ENCODE data around the gene MORN1. TPM values are rescaled to one million over a fixed set of nuclear protein-coding genes. Genes with fewer than 3 reads are reported as not detected.

Gene MORN1
- total and polyA plus RNA-seq, 9 of the 15 experiments (the other 6 are each of a cell fraction or from before 2014, with no cell fraction given): 0.24 to 9.3 (median 4.2) TPM

DNA sequence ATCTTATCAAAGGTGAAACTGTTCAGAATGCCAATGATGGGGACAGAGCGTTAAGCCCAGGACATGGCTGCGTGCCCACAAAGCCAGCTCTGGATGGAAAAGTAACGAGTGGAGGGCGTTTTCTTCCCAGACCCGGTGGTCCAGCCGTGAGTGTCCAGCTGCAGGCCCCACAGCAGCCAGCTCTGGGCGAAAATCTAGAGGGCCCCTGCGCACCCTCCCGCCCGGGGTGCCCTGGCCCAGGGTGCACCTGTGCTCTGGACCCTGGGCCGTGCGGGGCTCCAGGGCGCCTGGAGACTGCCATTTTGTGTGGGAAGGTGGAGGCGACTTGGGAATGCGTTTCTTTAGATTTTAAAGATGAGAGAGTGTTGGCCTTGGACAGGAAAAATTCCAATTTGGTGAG is 104.4 kb downstream of the MORN1 start:
- ChIA-PET CTCF (ENCODE audit: low intra/inter-chr PET ratio) (no interaction called here), POLR2A (interaction anchor here (1.1 kb wide), 1 partner anchor 26 kb away, joined by 4 read pairs; no protein-coding TSS in a partner anchor)
- Histone ChIP-seq H4K20me1 (replicated peaks; ENCODE audit: control insufficient read depth, insufficient read depth, low read length) (peaks cover 31% of the 10 kb centered on the region), H3K27ac (ENCODE audit: extremely low read depth, low read depth, low read length) (no peak overlapping the region), H3K4me2 (ENCODE audit: insufficient read depth, low read length) (no peak overlapping the region), H3K9ac (ENCODE audit: insufficient read depth in 1 of 2, low read depth in 2 of 2, low read length in 2 of 2) (no peak overlapping the region), H3K79me2 (ENCODE audit: control insufficient read depth, insufficient read depth, low read length) (peaks cover 75% of the 10 kb centered on the region), H2AFZ (ENCODE audit: low read depth, low read length) (no peak overlapping the region), H3K36me3 (ENCODE audit: control insufficient read depth, insufficient read depth, low read length) (peaks cover 4% of the 10 kb centered on the region; the same call in 1 of the 3 replicates), H3K9me3 (replicated peaks; ENCODE audit: control insufficient read depth, insufficient read depth, low read depth, low read length) (no peaks in the 10 kb centered on the region), H3K4me3 (no peak overlapping the region), H3K9me1 (ENCODE audit: control insufficient read depth, insufficient read depth, low read length) (peaks cover 9% of the 10 kb centered on the region), H3K27me3 (ENCODE audit: control insufficient read depth in 2 of 2, insufficient read depth in 2 of 2, low read length in 2 of 2) (no peaks in the 10 kb centered on the region), H3K4me1 (replicated peaks in 1 of 2; ENCODE audit: control insufficient read depth in 2 of 2, insufficient read depth in 2 of 2, low read length in 2 of 2) (peaks cover 21 to 70% of the 10 kb centered on the region in 2 experiments)
- WGBS (ENCODE audit: insufficient coverage, low coverage, missing lambda C conversion rate): 88% methylated on average over 15 of the region's 15 CpGs
- ATAC-seq (no peak), FAIRE-seq (no peak), DNase-seq (ENCODE audit: extremely low read depth in 1 of 4, low spot score in 3 of 4) (no peak)
- no TSS peak for BruUV-seq (replicated peaks)
- no peak for TF ChIP-seq ZNF583 (CRISPR knock-in tag; IDR thresholded peaks at IDR 0.05)
- TF ChIP-seq POLR2G (IDR thresholded peaks at IDR 0.05; ENCODE audit: low read depth, low read length): 0 out of 2 replicates have a peak, but pooled peaks have one; percentile 25
- intact Hi-C loops (cut with micrococcal nuclease): no loop called here
- in situ Hi-C loops (cut with MboI): no loop called here

DNA sequence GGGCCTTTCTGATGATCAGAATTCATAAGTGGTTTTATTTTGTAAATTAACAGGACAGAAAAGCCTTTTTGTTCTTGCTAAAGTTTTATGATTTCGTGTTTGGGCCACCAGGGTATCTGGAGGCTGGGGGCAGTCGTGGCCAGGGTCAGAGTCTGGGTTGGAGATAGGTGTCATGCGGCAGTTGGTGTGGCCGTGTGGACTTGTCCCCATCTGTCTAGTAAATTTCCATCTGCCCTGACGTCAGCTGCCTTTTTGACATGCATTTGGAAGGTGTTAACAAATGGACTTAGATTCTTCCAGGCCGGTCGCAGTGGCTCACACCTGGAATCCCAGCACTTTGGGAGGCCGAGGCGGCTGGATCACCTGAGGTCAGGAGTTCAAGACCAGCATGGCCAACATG is 106.4 kb downstream of the MORN1 start:
- ATAC-seq (no peak), FAIRE-seq (no peak), DNase-seq (ENCODE audit: extremely low read depth in 1 of 4, low spot score in 3 of 4) (no peak)
- H3K27ac ChIP-seq (ENCODE audit: extremely low read depth, low read depth, low read length): no peak overlapping the region
- peak overlapping the region in 1 of 2 experiments; percentile 64; a peak in 2 of 4 replicates for H3K9ac ChIP-seq (ENCODE audit: insufficient read depth in 1 of 2, low read depth in 2 of 2, low read length in 2 of 2)
- H3K4me2 ChIP-seq (ENCODE audit: insufficient read depth, low read length): no peak overlapping the region
- peaks cover 4% of the 10 kb centered on the region; the same call in 1 of the 3 replicates for H3K36me3 ChIP-seq (ENCODE audit: control insufficient read depth, insufficient read depth, low read length)
- intact Hi-C loops (cut with micrococcal nuclease): no loop called here
- H3K79me2 ChIP-seq (ENCODE audit: control insufficient read depth, insufficient read depth, low read length): peaks cover 57% of the 10 kb centered on the region
- H3K4me3 ChIP-seq: no peak overlapping the region
- no peaks in the 10 kb centered on the region for H3K9me3 ChIP-seq (replicated peaks; ENCODE audit: control insufficient read depth, insufficient read depth, low read depth, low read length)
- WGBS (ENCODE audit: insufficient coverage, low coverage, missing lambda C conversion rate): 76% methylated on average over 9 of the region's 9 CpGs
- ChIA-PET POLR2A (interaction anchor here (0.5 to 0.8 kb wide), 4 partner anchors 10 to 22 kb away, joined by 3 to 4 read pairs (median 4); no protein-coding TSS in a partner anchor), CTCF (ENCODE audit: low intra/inter-chr PET ratio) (no interaction called here)
- no peaks in the 10 kb centered on the region for H3K27me3 ChIP-seq (ENCODE audit: control insufficient read depth in 2 of 2, insufficient read depth in 2 of 2, low read length in 2 of 2)
- BruUV-seq (replicated peaks): no TSS peak
- no peak overlapping the region for H2AFZ ChIP-seq (ENCODE audit: low read depth, low read length)
- peaks cover 15 to 54% of the 10 kb centered on the region in 2 experiments for H3K4me1 ChIP-seq (replicated peaks in 1 of 2; ENCODE audit: control insufficient read depth in 2 of 2, insufficient read depth in 2 of 2, low read length in 2 of 2)
- in situ Hi-C loops (cut with MboI): no loop called here
- no peak for TF ChIP-seq CHD1 (IDR thresholded peaks at IDR 0.05; ENCODE audit: low read length)
- no peak for TF ChIP-seq SRSF1 (IDR thresholded peaks at IDR 0.05; ENCODE audit: low read depth, low read length)
- no peak for TF ChIP-seq CC2D1A (IDR thresholded peaks at IDR 0.05)
- TF ChIP-seq, protein P1, sequence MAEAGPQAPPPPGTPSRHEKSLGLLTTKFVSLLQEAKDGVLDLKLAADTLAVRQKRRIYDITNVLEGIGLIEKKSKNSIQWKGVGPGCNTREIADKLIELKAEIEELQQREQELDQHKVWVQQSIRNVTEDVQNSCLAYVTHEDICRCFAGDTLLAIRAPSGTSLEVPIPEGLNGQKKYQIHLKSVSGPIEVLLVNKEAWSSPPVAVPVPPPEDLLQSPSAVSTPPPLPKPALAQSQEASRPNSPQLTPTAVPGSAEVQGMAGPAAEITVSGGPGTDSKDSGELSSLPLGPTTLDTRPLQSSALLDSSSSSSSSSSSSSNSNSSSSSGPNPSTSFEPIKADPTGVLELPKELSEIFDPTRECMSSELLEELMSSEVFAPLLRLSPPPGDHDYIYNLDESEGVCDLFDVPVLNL (CRISPR knock-in tag; IDR thresholded peaks at IDR 0.05; ENCODE audit: low read depth): no peak
- no peak for TF ChIP-seq RFX7 (CRISPR knock-in tag; IDR thresholded peaks at IDR 0.05)
- TF ChIP-seq, protein P2, sequence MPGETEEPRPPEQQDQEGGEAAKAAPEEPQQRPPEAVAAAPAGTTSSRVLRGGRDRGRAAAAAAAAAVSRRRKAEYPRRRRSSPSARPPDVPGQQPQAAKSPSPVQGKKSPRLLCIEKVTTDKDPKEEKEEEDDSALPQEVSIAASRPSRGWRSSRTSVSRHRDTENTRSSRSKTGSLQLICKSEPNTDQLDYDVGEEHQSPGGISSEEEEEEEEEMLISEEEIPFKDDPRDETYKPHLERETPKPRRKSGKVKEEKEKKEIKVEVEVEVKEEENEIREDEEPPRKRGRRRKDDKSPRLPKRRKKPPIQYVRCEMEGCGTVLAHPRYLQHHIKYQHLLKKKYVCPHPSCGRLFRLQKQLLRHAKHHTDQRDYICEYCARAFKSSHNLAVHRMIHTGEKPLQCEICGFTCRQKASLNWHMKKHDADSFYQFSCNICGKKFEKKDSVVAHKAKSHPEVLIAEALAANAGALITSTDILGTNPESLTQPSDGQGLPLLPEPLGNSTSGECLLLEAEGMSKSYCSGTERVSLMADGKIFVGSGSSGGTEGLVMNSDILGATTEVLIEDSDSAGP (CRISPR knock-in tag; IDR thresholded peaks at IDR 0.05): no peak
- TF ChIP-seq CEBPG (CRISPR knock-in tag; IDR thresholded peaks at IDR 0.05): no peak
- no peak for TF ChIP-seq CEBPG (tag; conservative IDR thresholded peaks at IDR 0.05 in 1 of 2, IDR thresholded peaks at IDR 0.05 in 1 of 2)
- no peak for TF ChIP-seq ZC3H8 (IDR thresholded peaks at IDR 0.05)
- peaks cover 26% of the 10 kb centered on the region for H4K20me1 ChIP-seq (replicated peaks; ENCODE audit: control insufficient read depth, insufficient read depth, low read length)
- peaks cover 9% of the 10 kb centered on the region for H3K9me1 ChIP-seq (ENCODE audit: control insufficient read depth, insufficient read depth, low read length)

Measured in K562 (cell line).